Left renal pelvis (tissue), 4 donors: ENCODE measurements around the gene P2RY6. TPM values are rescaled to one million over a fixed set of nuclear protein-coding genes. Genes with fewer than 3 reads are reported as not detected.

Source experiments
- DNase-seq, 4 donors: peaks; one replicate each; pipeline ENCODE4 v3.0.0-alpha.2; 2013; ENCODE audit warnings: low read depth in 4 of 4, low spot score in 3 of 4
- polyA plus RNA-seq, 4 donors: library from polyadenylated mRNA; unstranded; fragments of 120-200 nt; gene quantifications; one replicate each; pipeline ENCODE4 v1.2.1, GENCODE V29; 2013; ENCODE audit not compliant: insufficient read length in 4 of 4

The P2RY6 gene
- polyA plus RNA-seq, 4 donors, result 0.68 to 1.3 (median 1.0) TPM

DNA sequence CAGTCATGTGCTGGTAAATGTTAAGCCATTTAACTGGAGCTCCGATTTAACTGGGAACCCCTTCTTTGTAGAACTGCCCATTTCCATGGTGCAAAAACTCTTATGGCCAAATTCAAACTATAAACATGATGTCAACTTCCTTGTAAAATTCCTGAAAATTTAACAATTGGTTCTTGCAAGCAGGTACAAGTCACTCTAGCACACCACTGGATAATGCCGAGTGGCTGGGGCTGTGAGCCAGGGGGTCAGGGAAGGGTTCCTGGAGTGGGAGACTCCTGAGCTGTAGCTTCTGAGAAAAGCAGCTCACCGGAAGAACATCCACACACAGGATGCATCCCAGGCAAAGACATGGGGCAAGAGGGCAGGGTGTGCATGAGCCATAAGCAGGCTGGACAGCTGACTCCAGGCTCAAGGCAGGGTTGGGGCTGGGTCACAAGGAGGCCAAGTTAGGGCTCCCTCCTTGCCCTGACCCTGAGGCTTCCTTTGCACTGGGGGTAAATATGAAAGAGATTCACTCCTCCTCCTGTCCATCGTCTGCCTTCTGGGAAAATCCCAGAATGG is 35.9 kb upstream of the P2RY6 start:
- DNase-seq, result no peak

DNA sequence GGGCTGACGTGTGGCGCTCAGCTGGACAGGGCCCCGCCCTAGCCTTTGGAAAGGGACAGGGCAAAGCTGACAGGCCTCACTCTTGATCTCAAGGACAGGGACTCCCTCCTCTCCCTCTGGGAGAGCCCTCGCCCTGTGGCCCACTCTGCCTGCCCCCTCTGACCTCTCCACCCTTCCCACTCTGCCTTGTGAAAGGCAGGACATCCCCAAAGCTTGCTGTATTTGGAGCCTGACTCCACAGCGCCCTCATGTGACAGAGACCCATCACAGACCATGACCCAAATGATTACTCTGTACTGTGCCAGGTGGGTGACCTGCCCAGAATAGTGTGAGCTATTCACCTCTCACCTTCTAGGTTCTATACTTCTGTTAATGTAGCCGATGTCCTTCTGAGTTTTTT is 35.3 kb upstream of the P2RY6 start:
- no peak for DNase-seq

DNA sequence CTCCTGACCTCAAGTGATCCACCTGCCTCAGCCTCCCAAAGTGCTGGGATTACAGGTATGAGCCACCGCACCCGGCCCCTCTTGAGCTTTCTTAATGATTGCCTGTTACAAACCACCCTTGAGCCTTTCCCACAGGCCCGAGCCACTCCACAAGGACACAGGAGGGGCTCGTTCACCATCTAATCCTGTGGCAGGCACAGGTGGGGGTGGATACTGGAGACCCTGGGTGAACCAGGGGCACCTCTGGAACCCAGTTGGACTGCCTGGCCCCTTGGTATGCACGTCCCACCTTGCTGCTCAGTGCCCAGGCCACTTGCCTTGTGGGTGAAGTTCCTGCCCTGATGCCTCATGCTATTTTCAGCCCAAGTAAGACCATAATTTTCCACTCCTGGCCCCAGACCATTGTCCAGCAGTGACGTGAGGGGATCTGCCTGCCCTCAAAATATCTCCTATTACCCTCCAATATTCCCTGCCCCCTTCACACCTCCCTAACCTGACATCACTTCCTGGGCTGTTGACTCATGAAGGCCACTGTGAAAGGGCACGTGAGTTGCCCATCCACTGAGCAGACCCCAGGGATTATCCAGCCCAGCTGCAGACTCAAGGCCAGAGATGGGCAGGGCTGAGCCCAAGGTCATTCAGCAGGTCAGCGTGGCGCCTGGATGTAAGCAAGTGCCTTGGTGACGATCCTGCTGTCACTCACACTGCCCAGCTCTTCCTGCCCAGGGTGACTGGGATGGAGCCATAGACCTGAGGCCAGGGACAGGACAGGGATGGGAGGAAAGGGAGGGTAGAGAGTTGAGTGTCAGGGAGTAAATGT is 34.5 kb upstream of the P2RY6 start:
- no peak for DNase-seq

DNA sequence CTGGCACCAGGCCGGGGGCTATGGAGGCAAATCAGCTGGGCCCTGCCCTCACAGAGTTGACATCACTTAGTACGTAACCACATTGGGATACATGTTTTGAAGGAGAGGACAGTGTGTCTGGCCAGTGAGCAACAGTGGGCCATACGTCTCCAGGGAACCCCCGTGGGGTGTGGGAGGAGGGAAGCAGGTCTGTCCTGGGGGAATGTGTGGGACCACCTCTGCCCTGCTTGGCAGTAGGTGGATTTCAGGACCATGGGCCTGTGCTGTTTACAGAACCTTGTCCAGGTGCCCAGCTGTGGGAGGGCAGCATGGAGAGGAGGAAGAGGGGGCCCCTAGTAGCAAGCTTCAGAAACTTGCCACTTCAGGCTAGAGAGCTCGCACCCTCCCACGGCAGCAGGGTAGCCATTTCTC is 33.0 kb upstream of the P2RY6 start:
- DNase-seq, result no peak

DNA sequence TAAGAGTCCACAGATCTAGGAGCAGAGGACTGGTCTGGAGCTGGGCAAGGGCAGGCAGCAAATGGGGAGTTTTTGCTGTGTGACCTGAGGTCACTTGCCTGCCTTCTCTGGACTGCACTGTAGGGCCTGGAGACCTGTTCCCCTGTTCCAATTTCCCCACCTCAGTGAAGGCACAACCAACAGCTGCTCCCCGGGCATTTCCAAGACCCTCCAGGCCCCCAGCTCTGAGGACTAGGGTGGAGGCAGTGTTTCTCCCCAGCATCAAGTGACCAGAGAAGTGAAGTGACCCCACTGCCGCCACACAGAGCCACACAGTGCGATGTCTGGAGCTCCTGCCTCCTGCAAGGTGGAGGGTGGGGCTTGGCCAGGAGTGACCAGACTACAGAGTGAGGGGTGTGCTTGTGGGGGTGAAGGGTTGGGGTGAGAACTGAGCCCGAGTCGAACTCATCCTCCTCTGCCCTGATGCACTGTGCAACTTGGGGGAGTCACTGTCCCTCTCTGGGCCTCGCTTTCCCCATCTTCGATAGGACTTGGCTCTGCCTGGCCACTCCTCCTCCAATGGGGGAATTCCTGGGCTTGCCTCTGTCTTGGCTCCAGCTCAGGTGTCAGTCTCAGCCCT is 32.5 kb upstream of the P2RY6 start:
- no peak for DNase-seq

DNA sequence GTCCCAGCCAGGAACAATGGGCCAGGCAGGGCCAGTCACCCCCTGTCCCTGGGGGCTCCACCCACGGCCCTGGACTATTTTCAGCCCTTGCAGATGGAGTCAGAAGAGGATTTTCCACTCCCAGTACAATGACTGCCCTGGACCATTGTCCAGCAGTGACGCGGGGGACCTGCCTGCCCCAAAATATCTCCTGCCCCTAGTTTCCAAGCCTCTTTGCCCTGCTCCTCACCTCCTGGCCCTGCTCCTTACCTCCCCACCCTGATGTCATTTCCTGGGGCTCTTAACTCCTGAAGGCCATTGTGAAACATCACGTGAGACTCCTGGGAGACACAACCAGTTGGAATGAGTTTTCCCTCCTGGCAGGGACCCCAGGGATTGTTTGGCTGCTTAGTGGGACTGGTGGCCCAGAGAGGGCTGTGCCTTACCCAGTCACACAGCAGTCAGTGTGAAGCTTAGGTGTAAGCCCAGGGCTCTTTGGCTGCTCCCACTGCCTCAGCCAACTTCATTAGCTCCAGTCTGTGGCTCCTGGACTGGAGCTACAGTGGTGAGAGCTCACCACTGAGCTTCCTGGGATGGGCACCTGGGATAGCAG is 31.9 kb upstream of the P2RY6 start:
- DNase-seq, result no peak

DNA sequence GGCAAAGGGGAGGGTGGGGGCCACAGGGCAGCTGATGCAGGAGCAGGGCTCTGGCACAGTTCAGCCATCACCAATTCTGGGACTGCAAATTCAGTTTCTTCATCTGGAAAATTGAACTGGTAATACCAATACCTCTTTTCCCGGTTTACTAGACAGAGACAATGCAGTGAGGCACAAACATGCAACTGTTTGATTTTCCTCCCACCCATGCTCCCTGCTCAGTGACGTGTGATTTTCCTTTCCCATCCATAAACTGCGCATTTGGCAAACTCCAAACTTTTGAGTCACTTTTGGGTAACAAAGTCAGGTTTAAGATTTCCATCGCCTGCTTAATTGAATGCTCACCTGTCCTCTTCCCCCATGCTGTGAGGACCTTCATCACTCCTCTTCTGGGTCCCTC is 30.8 kb upstream of the P2RY6 start:
- no peak for DNase-seq

DNA sequence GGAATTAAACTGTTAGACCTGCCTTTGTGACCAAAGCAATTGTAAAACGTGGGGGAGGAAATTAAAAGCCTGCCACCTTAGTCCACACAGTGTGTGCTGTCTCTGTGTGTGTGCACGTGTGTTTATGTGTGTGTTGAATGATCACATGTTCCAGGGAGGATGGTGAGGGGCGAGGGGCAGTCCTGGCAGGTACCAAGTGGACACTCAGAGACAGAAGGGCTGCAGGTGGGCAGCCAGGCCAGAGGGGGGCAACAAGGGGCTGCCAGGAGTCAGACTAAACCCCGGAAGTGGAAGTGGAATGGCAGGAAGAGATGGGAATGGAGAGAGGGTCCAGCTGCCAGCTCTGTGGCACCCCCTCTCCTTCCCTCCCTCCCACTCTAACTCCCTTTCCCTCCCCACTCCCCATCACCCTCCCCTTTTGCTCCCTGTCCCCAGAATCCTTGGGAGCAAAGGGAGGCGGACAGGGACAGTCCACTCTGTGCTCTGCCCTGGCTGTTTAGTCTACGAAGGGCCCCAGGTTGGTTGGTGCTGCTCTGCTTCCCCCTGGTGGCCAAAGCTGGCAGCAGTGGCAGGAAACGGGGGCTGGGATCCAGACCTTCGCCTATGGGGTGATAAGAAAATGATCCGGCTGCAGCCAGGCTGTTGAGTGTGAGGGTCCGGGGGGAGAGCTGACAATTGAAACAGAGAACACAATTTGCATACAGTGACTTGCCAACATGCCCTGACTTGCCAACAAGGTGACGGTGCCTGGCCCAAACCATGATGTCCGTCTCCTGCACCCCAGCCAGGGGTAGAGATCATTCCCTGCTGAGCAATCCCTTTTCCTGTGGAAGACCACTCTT is 29.7 kb upstream of the P2RY6 start:
- DNase-seq, result peak in 3 of 4 donors; percentile 53 to 71 (median 63)

DNA sequence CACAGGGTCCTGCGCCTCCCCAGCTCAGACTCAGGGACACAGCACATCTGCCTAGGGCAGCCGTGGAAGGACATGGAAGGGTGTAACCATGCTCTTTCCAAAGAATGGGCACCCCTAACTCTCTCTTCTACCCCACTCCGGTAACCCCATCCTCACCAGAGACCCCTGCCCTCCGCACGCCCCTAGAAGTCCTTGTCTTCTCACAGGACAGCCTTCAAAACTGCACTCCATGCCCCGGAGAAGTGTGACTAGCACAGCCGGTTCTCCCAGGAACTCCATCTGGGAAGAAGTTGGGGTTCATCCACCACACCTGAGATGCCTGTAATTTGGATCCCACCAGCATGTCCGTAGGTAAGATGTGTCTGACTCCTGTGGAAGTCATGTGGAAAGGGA is 29.0 kb upstream of the P2RY6 start:
- no peak for DNase-seq

DNA sequence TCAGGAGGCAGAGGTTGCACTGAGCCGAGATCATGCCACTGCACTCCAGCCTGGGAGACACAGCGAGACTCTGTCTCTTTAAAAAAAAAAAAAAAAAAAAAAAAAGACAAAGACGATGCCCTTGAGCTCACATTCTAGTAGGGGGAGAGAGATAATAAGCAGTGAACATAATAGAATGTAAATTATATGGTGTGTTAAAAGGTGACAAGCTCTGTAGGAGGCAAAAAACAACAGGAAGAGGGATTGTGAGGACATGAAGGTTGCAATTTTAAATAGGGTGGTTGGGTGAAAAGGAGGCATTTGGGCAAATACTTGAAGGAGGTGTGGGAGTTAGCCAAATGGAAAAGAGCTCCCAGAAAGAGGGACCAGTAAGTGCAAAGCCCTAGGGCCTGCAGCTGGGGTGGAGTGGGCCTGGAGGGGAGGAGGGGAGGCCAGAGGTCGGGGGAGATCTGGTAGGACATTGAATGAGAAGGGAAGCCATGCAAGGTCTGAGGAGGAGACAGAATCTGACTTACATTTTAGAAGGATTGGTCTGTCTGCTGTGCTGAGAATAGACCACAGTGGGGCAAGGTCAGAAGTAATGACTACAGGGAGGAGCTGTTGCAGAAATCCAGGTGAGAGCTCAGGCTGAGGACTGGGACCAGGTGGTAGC is 27.4 kb upstream of the P2RY6 start:
- DNase-seq, result no peak

DNA sequence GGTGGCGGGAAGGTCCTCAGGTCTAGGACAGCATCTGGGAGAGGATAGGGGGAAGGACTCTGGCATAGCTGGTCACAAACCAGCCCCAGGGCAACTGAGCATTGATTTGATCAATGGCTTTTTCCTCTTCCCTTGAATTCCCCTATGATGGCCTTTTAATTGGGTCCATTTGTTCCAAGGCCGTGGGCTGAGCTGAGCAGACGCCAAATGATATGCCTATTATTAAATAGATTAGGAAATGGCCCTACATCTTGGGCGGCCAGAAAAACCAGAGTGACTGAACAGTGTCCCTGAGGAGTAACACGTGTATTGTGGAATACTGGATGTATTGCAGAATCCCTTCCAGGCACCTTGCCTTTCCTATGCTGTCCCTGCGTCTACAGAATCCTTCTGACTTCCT is 26.7 kb upstream of the P2RY6 start:
- DNase-seq, result no peak

DNA sequence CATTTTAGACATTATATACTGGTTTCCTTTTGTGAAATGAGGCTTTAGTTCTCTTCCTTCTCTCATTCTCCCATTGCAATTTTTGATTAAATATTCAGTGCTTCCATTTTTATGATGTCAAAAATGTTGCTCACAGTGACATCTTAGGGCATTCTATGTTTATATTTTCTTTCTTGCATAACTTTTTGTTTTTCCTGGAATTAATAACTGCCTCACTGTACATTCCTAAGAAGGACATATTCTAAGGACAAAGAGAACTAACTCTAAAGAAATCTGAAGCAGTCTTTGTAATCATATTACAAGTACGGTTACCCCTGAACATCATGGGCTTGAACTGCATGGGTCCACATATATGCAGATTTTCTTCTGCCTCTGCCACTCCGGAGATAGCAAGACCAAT is 25.8 kb upstream of the P2RY6 start:
- DNase-seq, result no peak

DNA sequence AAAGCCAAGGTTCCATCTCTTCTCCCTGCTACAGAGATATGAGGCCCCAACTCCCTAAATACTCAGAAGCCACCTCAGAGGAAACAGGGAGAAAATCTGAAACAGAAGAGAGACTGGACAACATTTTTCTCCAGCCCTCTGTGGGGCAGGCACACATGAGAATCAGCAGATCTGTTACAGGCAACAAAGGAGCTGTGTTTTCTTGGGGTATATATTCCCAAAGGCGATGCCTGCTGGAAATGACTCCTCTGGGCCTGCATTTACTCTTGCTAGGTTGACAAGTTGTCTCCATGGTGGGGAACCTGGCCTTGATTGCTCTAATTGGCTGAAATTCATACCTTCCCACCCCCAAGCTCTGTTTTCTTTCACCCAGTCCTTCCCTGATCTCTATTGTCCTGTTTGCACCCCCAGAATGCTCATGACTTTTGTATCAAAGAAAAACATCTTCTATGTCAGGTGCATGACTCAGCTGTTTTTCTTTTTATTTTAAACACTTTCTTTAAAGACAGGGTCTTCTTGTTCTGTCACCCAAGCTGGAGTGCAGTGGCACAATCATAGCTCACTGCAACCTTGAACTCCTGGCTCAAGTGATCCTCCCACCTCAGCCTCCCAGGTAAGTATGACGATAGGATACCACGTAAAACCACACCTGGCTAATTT is 23.5 kb upstream of the P2RY6 start:
- no peak for DNase-seq

DNA sequence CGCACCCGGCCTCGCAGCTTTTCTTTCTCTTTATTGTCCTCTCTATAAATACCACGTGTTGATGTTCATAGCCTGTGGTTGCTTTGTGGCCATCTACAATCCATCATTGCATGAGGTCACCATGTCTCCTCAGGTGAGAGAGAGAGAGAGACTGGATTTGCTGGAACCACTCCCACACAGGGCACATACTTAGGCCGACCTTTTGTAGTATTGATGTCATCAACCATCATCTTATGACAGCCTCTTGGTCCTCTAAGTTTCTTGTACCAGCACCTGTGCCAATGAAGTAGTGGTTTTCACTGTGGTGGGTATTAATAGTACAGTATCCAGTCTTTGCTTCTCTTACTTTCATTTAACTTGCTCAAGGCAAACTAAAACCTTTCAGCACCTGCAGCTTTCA is 22.8 kb upstream of the P2RY6 start:
- no peak for DNase-seq

DNA sequence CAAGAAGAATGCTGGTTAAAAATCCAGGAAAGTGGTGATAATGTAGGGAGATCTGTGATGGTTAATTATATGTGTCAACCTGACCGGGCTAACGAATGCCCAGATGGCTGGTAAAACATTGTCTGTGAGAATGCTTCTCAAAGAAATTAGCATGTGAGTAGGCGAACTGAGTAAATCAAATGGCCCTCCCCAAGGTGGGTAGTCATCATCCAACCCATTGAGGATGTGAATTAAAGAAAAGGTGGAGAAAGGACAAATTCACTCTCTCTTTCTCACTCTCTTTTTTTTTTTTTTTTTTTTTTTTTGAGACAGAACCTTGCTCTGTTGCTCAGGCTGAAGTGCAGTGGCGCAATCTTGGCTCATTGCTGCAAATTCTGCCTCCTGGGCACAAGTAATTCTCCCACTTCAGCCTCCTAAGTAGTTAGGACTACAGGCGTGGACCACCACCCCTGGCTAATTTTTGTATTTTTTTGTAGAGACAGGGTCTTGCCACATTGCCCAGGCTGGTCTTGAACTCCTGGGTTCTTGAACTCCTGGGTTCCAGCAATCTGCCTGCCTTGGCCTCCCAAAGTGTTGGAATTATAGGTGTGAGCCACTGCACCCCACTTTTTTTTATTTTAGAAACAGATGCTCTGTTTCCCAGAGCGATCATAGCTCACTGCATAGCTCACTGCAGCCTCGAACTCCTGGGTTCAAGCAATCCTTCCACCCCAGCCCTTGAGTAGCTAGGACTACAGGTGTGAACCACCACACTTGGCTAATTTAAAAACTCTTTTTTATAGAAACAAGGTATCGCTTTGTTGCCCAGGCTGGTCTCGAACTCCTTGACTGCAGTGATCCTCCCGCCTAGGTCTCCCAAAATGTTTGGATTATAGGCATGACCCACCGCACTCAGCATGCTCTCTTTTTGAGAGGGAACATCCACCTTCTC is 22.0 kb upstream of the P2RY6 start:
- no peak for DNase-seq

DNA sequence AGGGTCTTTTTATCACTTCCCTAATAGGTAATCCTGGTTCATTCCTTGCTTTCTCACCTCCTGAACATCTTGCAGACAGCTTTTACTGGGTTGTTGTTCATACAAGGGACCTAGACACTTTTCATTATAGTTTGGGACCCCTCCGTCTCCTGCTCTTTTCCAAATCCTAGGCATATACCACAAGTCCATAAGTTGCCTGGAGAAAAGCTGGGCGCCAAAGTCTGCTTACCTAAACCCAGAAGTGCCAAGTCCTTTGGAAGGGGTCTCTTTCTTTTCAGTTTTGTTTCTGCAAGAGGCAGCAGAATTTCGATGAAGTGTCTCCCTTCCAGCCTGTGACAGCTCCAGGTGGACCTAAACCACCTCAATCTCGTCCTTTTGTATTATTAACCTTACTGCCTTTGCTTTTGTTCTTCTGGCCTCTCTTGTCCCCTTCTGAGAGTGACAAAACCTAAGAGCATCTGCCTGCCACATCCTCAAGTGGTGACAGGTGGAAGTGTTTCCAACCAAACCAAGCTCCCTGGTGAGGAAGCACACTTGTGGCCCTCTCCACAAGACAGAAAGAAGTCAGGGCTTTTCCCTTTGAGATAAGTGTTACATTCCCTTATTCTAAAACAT is 19.5 kb upstream of the P2RY6 start:
- DNase-seq, result no peak

DNA sequence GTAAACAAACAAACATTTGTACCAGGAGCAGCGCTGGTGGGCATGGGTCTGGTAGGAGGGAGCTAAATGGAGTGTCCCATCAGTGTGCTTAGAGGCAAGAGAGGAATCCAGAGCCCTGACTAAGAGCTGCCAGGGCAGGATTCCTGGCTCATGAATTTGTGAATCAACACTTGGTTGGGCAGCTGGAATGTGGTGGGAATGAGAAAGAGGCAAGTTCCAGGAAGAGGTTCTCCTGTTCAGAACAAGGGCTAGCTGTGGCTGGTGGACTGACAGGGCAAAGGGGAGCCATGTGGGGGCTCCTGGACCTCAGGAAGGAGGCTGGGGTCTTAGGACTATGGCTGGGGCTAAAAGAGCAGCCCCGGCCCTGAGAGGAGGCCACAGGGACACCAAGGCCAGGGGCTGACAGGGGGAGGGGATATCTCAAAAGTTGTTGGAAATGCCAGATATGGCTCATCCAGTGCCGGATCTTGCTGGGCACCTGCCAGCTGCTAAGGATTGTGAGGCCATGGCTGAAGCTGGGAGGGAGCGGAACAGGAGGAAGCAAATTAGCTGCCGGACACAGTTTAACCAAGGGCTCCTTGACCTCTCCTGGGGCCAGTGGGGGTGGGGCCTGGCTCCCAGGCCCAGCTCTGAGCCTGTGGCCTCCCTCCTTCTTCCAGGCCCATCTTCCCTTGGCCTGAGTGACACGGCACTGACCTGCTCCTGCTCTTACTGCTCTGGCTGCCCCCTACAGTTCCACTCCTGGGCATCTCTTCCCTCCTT is 14.6 kb upstream of the P2RY6 start:
- DNase-seq, result peak; percentile 56 to 68 (median 62)
